HG02610 (cell line): ENCODE data around the gene SF3B1.
"Not testable (repeated sequence)": the region's sequence is repeated elsewhere in the genome, so short reads cannot be mapped to it uniquely, and the experiment has no call there.

ENCODE experiments used
- ATAC-seq: cut with Tn5 transposase; IDR thresholded peaks from one replicate; pipeline ENCODE4 v1.9.1; 2021; ENCODE audit warnings: mild to moderate bottlenecking, moderate library complexity; ENCODE audit not compliant: unreplicated experiment

The SF3B1 gene

GRCh38 chr2:197433780-197434438 is 919 bp downstream of the SF3B1 start:
- ATAC-seq, result no peak

- not testable (repeated sequence) for ATAC-seq
Observed at GRCh38 chr2:197432527-197432926, 2.3 kb downstream of the SF3B1 start.

GRCh38 chr2:197431858-197432257 is 3.0 kb downstream of the SF3B1 start:
- no peak for ATAC-seq

GRCh38 chr2:197427986-197428385 is 6.8 kb downstream of the SF3B1 start:
- ATAC-seq, result no peak

- no peak for ATAC-seq
Observed at GRCh38 chr2:197426723-197427603, 7.9 kb downstream of the SF3B1 start.

GRCh38 chr2:197425550-197425949 is 9.3 kb downstream of the SF3B1 start:
- ATAC-seq, result no peak

- ATAC-seq, result no peak
Observed at GRCh38 chr2:197423307-197423706, 11.5 kb downstream of the SF3B1 start.

- no peak for ATAC-seq
Observed at GRCh38 chr2:197419438-197419837, 15.4 kb downstream of the SF3B1 start.

GRCh38 chr2:197416268-197416667 is 18.6 kb downstream of the SF3B1 start:
- no peak for ATAC-seq

- ATAC-seq, result no peak
Observed at GRCh38 chr2:197414515-197414914, 20.3 kb downstream of the SF3B1 start.

GRCh38 chr2:197414039-197414438 is 20.8 kb downstream of the SF3B1 start:
- ATAC-seq, result no peak

- no peak for ATAC-seq
Observed at GRCh38 chr2:197405582-197405981, 29.2 kb downstream of the SF3B1 start.

GRCh38 chr2:197399887-197400540 is 34.8 kb downstream of the SF3B1 start:
- no peak for ATAC-seq

GRCh38 chr2:197398913-197399312 is 35.9 kb downstream of the SF3B1 start:
- no peak for ATAC-seq

GRCh38 chr2:197391220-197391717 is 43.6 kb downstream of the SF3B1 start:
- no peak for ATAC-seq

GRCh38 chr2:197388866-197389587 is 45.8 kb downstream of the SF3B1 start:
- ATAC-seq, result no peak

GRCh38 chr2:197387179-197387578 is 47.6 kb downstream of the SF3B1 start:
- no peak for ATAC-seq

GRCh38 chr2:197386242-197386641 is 48.6 kb downstream of the SF3B1 start:
- no peak for ATAC-seq

GRCh38 chr2:197383825-197384224 is 51.0 kb downstream of the SF3B1 start:
- ATAC-seq, result no peak

GRCh38 chr2:197381641-197382040 is 53.2 kb downstream of the SF3B1 start:
- no peak for ATAC-seq

- not testable (repeated sequence) for ATAC-seq
Observed at GRCh38 chr2:197379918-197380309, 54.9 kb downstream of the SF3B1 start.
